CD1c-positive myeloid dendritic cell (primary cell): ENCODE results near the gene NTHL1.

Experiments
- DNase-seq: peaks from one replicate; pipeline ENCODE4 v3.0.0-alpha.2; 2016; ENCODE audit errors: extremely low spot score

The NTHL1 gene

GRCh38 chr16:2008631-2009163 is 38.9 kb downstream of the NTHL1 start:
- DNase-seq, result no peak

- DNase-seq, result no peak
Observed at GRCh38 chr16:2008009-2008526, 39.6 kb downstream of the NTHL1 start.

- no peak for DNase-seq
Observed at GRCh38 chr16:2007081-2007836, 40.4 kb downstream of the NTHL1 start.

GRCh38 chr16:2006317-2006716 is 41.3 kb downstream of the NTHL1 start:
- no peak for DNase-seq

GRCh38 chr16:2005646-2006045 is 42.0 kb downstream of the NTHL1 start:
- DNase-seq, result no peak

- DNase-seq, result no peak
Observed at GRCh38 chr16:2004795-2005517, 42.7 kb downstream of the NTHL1 start.

GRCh38 chr16:2003827-2004641 is 43.6 kb downstream of the NTHL1 start:
- peak; percentile 95 for DNase-seq

GRCh38 chr16:2003231-2003826 is 44.3 kb downstream of the NTHL1 start:
- DNase-seq, result no peak

- no peak for DNase-seq
Observed at GRCh38 chr16:2002406-2003230, 45.0 kb downstream of the NTHL1 start.

GRCh38 chr16:2001456-2002355 is 45.9 kb downstream of the NTHL1 start:
- no peak for DNase-seq

- DNase-seq, result no peak
Observed at GRCh38 chr16:2001035-2001434, 46.6 kb downstream of the NTHL1 start.

GRCh38 chr16:1999866-2000514 is 47.6 kb downstream of the NTHL1 start:
- no peak for DNase-seq

- DNase-seq, result no peak
Observed at GRCh38 chr16:1998852-1999801, 48.5 kb downstream of the NTHL1 start.

GRCh38 chr16:1998360-1998835 is 49.2 kb downstream of the NTHL1 start:
- no peak for DNase-seq

- DNase-seq, result no peak
Observed at GRCh38 chr16:1997494-1998359, 49.9 kb downstream of the NTHL1 start.

GRCh38 chr16:1993731-1994131 is 53.9 kb downstream of the NTHL1 start:
- no peak for DNase-seq
